ENCODE measurements around the gene TST.

GRCh38 chr22:36990457-36990856 lies 28.8 kb downstream of the TST start:
- TF ChIP-seq POLR2A (conservative IDR thresholded peaks at IDR 0.05) (no peak), ZNF124 (CRISPR knock-in tag; IDR thresholded peaks at IDR 0.05) (no peak), SP1 (CRISPR knock-in tag; IDR thresholded peaks at IDR 0.05) (no peak), SNRNP70 (optimal IDR thresholded peaks at IDR 0.05; ENCODE audit: low read depth, low read length) (no peak), CTCF (IDR thresholded peaks at IDR 0.05 in 2 of 3, conservative IDR thresholded peaks at IDR 0.05 in 1 of 3; ENCODE audit: insufficient read depth in 2 of 3, low read depth in 1 of 3, low read length in 3 of 3) (no peak), PATZ1 (CRISPR knock-in tag; IDR thresholded peaks at IDR 0.05; ENCODE audit: borderline replicate concordance) (no peak), ZNF512 (tag; IDR thresholded peaks at IDR 0.05) (no peak), POU5F1 (IDR thresholded peaks at IDR 0.05; ENCODE audit: borderline replicate concordance, low read depth, low read length, partially characterized antibody) (no peak), CTBP1 (IDR thresholded peaks at IDR 0.05; ENCODE audit: borderline replicate concordance) (no peak)

All from K562 (cell line).